ENCODE results near the gene MYO1G. TPM values are rescaled to one million over a fixed set of nuclear protein-coding genes. Genes with fewer than 3 reads are reported as not detected.

Gene MYO1G
- total and polyA plus RNA-seq, 4 donors: 11.9 to 76.8 (median 33.2) TPM

DNA sequence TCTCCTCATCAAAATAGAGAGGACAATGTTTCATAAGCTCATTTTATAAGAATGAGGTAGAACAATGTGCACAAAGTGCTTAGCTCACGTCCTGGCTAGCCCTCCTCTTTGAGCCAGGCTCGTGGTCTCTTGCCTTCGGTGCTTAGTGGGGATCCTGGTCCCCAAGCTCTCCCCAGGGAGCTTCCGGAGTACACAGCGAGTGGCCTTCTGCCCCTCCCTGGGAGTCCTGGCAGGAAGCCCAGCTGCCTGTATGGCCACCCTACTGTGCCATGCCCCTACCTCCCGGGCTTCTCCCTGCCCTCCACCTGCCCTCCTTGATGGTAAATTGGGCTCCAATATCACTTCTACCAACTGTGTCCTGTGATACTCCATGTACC lies 868 bp downstream of the MYO1G start:
- TF ChIP-seq, protein P1, sequence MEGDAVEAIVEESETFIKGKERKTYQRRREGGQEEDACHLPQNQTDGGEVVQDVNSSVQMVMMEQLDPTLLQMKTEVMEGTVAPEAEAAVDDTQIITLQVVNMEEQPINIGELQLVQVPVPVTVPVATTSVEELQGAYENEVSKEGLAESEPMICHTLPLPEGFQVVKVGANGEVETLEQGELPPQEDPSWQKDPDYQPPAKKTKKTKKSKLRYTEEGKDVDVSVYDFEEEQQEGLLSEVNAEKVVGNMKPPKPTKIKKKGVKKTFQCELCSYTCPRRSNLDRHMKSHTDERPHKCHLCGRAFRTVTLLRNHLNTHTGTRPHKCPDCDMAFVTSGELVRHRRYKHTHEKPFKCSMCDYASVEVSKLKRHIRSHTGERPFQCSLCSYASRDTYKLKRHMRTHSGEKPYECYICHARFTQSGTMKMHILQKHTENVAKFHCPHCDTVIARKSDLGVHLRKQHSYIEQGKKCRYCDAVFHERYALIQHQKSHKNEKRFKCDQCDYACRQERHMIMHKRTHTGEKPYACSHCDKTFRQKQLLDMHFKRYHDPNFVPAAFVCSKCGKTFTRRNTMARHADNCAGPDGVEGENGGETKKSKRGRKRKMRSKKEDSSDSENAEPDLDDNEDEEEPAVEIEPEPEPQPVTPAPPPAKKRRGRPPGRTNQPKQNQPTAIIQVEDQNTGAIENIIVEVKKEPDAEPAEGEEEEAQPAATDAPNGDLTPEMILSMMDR (IDR thresholded peaks at IDR 0.05; ENCODE audit: control extremely low read depth, extremely low read depth): no peak
- no peaks in the 10 kb centered on the region for H3K9me3 ChIP-seq (ENCODE audit: control insufficient read depth in 4 of 4, insufficient read depth in 3 of 4, low read length in 3 of 4)
- WGBS, 2 donors: 18 to 37% methylated on average over 6 of the region's 6 CpGs
- DNase-seq: no peak
- H3K27me3 ChIP-seq (ENCODE audit: control insufficient read depth in 3 of 3, insufficient read depth in 3 of 3, low read length in 2 of 3): no peaks in the 10 kb centered on the region
- H3K27ac ChIP-seq (ENCODE audit: low read depth in 1 of 2, low read length in 1 of 2): peak overlapping the region in 1 of 2 donors; percentile 74
- H3K4me1 ChIP-seq (ENCODE audit: control insufficient read depth in 5 of 5, insufficient read depth in 5 of 5, low read length in 5 of 5): peaks cover 0 to 25% (median 3%) of the 10 kb centered on the region in 5 donors
- H3K36me3 ChIP-seq (ENCODE audit: control insufficient read depth in 4 of 4, insufficient read depth in 4 of 4, low read length in 4 of 4): peaks cover 4 to 27% (median 8%) of the 10 kb centered on the region in 4 donors
- no peak for ATAC-seq (ENCODE audit: insufficient read depth, low FRiP score)
- peak overlapping the region; percentile 4 for H3K4me3 ChIP-seq
- H3K9ac ChIP-seq (ENCODE audit: insufficient read depth in 1 of 2, low read length in 2 of 2): no peak overlapping the region

DNA sequence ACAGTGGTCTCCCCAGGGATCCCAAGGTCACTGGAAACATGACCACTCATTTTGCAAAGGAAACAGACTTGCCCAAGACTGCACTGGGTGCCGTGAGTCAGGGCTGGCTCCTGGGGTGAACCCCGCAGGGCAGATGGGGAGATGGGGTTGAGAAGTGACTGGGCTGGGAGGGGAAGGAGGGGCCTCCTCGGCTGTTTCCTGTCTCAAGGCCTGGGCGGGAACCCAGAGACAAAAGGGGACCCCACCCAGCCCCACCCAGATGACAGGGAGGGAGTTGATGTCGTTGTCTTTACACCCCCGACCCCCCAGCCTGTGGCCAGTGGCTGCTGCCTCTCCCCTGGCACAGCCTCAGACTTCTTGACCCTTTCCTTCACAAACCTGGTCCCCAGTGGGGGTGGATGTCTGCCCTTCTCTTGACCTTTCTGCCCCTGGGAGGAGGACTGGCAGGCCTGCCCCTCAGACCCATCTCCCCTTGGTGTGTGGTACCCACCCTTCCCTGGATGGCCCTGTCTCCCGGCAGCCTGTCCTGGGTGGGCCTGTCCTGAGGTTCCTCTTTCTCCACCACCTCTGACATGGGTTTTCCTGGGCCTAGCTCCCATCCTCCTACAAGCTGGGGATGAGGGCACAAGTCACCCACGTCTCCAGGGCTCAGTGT lies 1.4 kb downstream of the MYO1G start:
- Histone ChIP-seq H3K4me1 (ENCODE audit: control insufficient read depth in 5 of 5, insufficient read depth in 5 of 5, low read length in 5 of 5) (peaks cover 0 to 25% (median 3%) of the 10 kb centered on the region in 5 donors), H3K36me3 (ENCODE audit: control insufficient read depth in 4 of 4, insufficient read depth in 4 of 4, low read length in 4 of 4) (peaks cover 0 to 23% (median 3%) of the 10 kb centered on the region in 4 donors), H3K4me3 (no peak overlapping the region), H3K9me3 (ENCODE audit: control insufficient read depth in 4 of 4, insufficient read depth in 3 of 4, low read length in 3 of 4) (no peaks in the 10 kb centered on the region), H3K27me3 (ENCODE audit: control insufficient read depth in 3 of 3, insufficient read depth in 3 of 3, low read length in 2 of 3) (no peaks in the 10 kb centered on the region), H3K27ac (ENCODE audit: low read depth in 1 of 2, low read length in 1 of 2) (peak overlapping the region in 1 of 2 donors; percentile 74), H3K9ac (ENCODE audit: insufficient read depth in 1 of 2, low read length in 2 of 2) (no peak overlapping the region)
- TF ChIP-seq, protein P1 (IDR thresholded peaks at IDR 0.05; ENCODE audit: control extremely low read depth, extremely low read depth): no peak
- DNase-seq: no peak
- WGBS, 2 donors: 28 to 40% methylated on average over 7 to 8 of the region's 8 CpGs
- ATAC-seq (ENCODE audit: insufficient read depth, low FRiP score): no peak

DNA sequence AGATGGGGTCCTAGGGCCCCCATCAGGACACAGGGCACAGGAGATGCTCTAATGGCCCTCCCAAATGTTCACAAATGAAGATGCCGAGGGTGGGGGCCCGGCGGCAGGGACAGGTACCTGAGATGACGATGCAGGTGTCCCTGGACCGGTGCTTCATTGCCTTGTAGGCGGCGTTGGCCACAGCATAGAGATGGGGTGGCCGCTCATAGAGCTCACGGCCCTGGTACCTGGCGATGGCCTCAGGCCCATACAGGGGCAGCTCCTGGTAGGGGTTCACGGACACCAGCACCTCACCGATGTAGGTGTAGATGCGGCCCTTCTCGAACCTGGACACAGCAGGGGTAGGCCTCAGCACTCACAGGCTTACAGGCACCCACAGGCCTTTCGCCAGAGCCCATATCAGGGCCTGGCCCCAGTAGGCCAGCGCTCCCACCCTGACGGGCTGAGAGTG lies 2.0 kb downstream of the MYO1G start:
- WGBS, 2 donors: 93 to 94% methylated on average over 17 of the region's 17 CpGs
- TF ChIP-seq, protein P1 (IDR thresholded peaks at IDR 0.05; ENCODE audit: control extremely low read depth, extremely low read depth): no peak
- H3K27me3 ChIP-seq (ENCODE audit: control insufficient read depth in 3 of 3, insufficient read depth in 3 of 3, low read length in 2 of 3): no peaks in the 10 kb centered on the region
- peaks cover 0 to 25% (median 3%) of the 10 kb centered on the region in 5 donors for H3K4me1 ChIP-seq (ENCODE audit: control insufficient read depth in 5 of 5, insufficient read depth in 5 of 5, low read length in 5 of 5)
- no peak overlapping the region for H3K4me3 ChIP-seq
- no peak overlapping the region for H3K27ac ChIP-seq (ENCODE audit: low read depth in 1 of 2, low read length in 1 of 2)
- DNase-seq (no peak), ATAC-seq (ENCODE audit: insufficient read depth, low FRiP score) (no peak)
- H3K36me3 ChIP-seq (ENCODE audit: control insufficient read depth in 4 of 4, insufficient read depth in 4 of 4, low read length in 4 of 4): peaks cover 0 to 22% (median 3%) of the 10 kb centered on the region in 4 donors
- H3K9ac ChIP-seq (ENCODE audit: insufficient read depth in 1 of 2, low read length in 2 of 2): no peak overlapping the region
- no peaks in the 10 kb centered on the region for H3K9me3 ChIP-seq (ENCODE audit: control insufficient read depth in 4 of 4, insufficient read depth in 3 of 4, low read length in 3 of 4)

Data from lung (tissue), 12 donors.